Bronchial epithelial cell (primary cell): ENCODE results near the gene DNAJC1. TPM values are rescaled to one million over a fixed set of nuclear protein-coding genes. Genes with fewer than 3 reads are reported as not detected.

Experiments
- DNase-seq: peaks from one replicate; pipeline ENCODE4 v3.0.0-alpha.2; 2010; ENCODE audit warnings: low read depth
- FAIRE-seq: peaks from 2 replicates; lab custom pipeline; 2011; peaks lifted over from hg19 to GRCh38; lab: Jason Lieb, UNC
- H3K27me3 ChIP-seq: 2 replicates; pipeline ENCODE4 v1.5.1; 2011; ENCODE audit warnings: low read length; ENCODE audit not compliant: control insufficient read depth, insufficient read depth
- H3K36me3 ChIP-seq: 2 replicates; pipeline ENCODE4 v1.5.1; 2011; ENCODE audit warnings: low read length; ENCODE audit not compliant: control insufficient read depth, insufficient read depth
- H3K4me3 ChIP-seq: 2 replicates; pipeline ENCODE4 v1.5.1; 2011; ENCODE audit warnings: mild to moderate bottlenecking, low read depth, low read length, control low read depth
- CTCF ChIP-seq: IDR thresholded peaks from 2 replicates; pipeline ENCODE4 v1.5.1; 2011; ENCODE audit warnings: mild to moderate bottlenecking, moderate library complexity, low read length, control low read depth, inconsistent platforms; ENCODE audit not compliant: insufficient read depth, severe bottlenecking
- total RNA-seq: library from RNA; depleted of rRNA; stranded (reverse); fragments of >200 nt; gene quantifications from 2 replicates; pipeline ENCODE4 v1.2.1, GENCODE V29; 2014

DNAJC1 gene
- total RNA-seq, 1 donor from 2014 or later: 81.6 TPM

GRCh38 chr10:21907436-21907835 is 96.1 kb downstream of the DNAJC1 start:
- TF ChIP-seq CTCF: no peak
- no peak for FAIRE-seq
- no peak for DNase-seq
- Histone ChIP-seq H3K27me3 (no peaks in the 10 kb centered on the region), H3K4me3 (no peak overlapping the region), H3K36me3 (no peaks in the 10 kb centered on the region)

GRCh38 chr10:21904930-21905329 is 98.6 kb downstream of the DNAJC1 start:
- FAIRE-seq: no peak
- no peak overlapping the region for H3K4me3 ChIP-seq
- no peaks in the 10 kb centered on the region for H3K36me3 ChIP-seq
- no peak for DNase-seq
- TF ChIP-seq CTCF: no peak
- no peaks in the 10 kb centered on the region for H3K27me3 ChIP-seq

- Histone ChIP-seq H3K27me3 (no peaks in the 10 kb centered on the region), H3K4me3 (no peak overlapping the region), H3K36me3 (no peaks in the 10 kb centered on the region)
- TF ChIP-seq CTCF: no peak
- FAIRE-seq (no peak), DNase-seq (no peak)
Observed at GRCh38 chr10:21899736-21900135, 103.8 kb downstream of the DNAJC1 start.

GRCh38 chr10:21895932-21896331 is 107.6 kb downstream of the DNAJC1 start:
- FAIRE-seq (no peak), DNase-seq (no peak)
- Histone ChIP-seq H3K36me3 (no peaks in the 10 kb centered on the region), H3K4me3 (no peak overlapping the region), H3K27me3 (no peaks in the 10 kb centered on the region)
- no peak for TF ChIP-seq CTCF

GRCh38 chr10:21894648-21895342 is 108.7 kb downstream of the DNAJC1 start:
- DNase-seq (no peak), FAIRE-seq (no peak)
- H3K36me3 ChIP-seq: no peaks in the 10 kb centered on the region
- no peaks in the 10 kb centered on the region for H3K27me3 ChIP-seq
- H3K4me3 ChIP-seq: no peak overlapping the region
- TF ChIP-seq CTCF: no peak

- Histone ChIP-seq H3K4me3 (no peak overlapping the region), H3K27me3 (no peaks in the 10 kb centered on the region), H3K36me3 (no peaks in the 10 kb centered on the region)
- no peak for TF ChIP-seq CTCF
- no peak for FAIRE-seq
- no peak for DNase-seq
Observed at GRCh38 chr10:21891439-21891838, 112.1 kb downstream of the DNAJC1 start.
